GM19238 (cell line): ENCODE results near the gene SETD1A.
"Not testable (repeated sequence)": the region's sequence is repeated elsewhere in the genome, so short reads cannot be mapped to it uniquely, and the experiment has no call there.

Source experiments
- DNase-seq: peaks from one replicate; pipeline ENCODE4 v3.0.0; 2011; ENCODE audit warnings: low spot score; ENCODE audit not compliant: insufficient read length

The SETD1A gene

GRCh38 chr16:31016018-31016417, 58.5 kb downstream of the SETD1A start:
- DNase-seq = no peak

- DNase-seq = not testable (repeated sequence)
Observed at GRCh38 chr16:31017756-31018155, 60.2 kb downstream of the SETD1A start.

DNA sequence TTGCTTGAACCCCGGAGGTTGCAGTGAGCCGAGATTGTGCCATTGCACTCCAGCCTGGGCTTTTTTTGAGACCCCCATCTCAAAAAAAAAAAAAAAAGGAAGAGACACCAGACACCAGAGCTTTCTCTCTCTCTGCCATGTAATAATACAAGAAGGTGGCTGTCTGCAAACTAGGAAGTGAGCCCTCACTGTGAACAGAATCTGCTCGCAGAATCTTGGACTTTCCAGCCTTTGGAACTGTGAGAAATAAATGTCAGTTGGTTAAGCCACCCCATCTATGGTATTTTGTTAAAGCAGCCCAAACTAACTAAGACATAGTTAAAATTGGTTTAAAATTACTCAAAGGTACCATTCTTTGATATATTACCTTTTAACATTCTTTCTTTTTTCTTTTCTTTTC, 63.0 kb downstream of the SETD1A start:
- DNase-seq = no peak

DNA sequence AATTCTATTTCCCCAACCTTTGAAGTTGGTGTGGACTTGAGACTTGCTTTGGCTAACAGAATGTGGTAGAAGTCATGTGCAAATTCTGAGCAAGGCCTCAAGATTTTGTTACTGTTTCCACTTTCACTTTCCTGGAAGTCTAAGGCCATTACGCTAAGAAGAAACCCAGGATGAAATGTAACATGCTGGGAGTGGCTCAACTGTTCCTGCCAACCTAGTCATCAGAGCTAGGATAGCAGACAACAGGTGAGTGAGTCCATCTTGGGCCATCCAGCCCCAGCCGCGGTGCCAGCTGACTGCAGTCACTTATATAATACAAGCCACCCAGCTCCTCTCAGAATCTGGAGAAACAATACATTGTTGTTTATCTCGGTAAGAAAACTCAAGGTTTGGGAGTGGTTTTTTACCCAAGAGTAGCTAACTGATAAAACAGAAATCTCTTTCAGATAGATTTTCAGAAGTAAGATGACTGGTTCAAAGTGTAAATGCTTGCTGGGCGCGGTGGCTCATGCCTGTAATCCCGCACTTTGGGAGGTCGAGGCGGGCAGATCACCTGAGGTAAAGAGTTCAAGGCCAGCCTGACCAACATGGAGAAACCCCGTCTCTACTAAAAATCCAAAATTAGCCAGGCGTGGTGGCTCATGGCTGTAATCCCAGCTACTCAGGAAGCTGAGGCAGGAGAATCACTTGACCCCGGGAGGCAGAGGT, 65.1 kb downstream of the SETD1A start:
- no peak for DNase-seq

DNA sequence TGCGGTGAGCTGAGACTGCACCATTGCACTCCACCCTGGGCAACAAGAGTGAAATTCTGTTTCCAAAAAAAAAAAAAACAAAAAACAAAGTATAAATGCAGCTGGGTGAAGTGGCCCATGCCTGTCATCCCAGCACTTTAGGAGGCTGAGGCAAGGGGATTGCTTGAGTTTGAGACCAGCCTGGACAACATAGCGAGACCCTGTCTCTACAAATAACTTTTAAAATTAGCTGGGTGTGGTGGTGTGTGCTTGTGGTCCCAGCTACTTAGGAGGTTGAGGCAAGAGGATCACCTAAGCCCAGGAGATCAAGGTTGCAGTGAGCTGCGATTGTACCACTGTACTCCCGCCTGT, 65.7 kb downstream of the SETD1A start:
- no peak for DNase-seq

- DNase-seq = no peak
Observed at GRCh38 chr16:31023627-31024226, 66.2 kb downstream of the SETD1A start.

GRCh38 chr16:31025339-31025738, 67.8 kb downstream of the SETD1A start:
- DNase-seq = no peak

DNA sequence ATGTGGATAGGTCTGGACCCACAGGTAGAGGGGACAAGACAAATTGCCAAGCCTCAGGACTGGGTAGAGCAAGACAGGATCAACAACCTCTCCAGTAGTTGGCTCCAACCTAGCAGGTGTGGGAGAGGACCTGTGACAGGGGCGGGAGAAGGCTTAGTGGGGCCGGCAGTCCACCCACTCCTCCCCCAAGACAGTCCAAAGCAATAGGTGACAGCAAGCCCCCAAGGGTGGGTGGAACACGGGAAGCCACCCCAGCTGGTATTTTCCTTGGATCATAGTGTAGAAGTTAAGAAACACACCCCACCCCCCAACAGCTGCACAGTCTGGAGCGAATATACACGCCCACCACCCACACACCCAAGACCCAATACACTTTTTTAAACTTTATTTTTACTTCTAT, 71.7 kb downstream of the SETD1A start:
- DNase-seq = no peak

- no peak for DNase-seq
Observed at GRCh38 chr16:31031276-31031675, 73.7 kb downstream of the SETD1A start.

GRCh38 chr16:31032736-31033708, 75.5 kb downstream of the SETD1A start, which contains the start of gene STX4:
Gene STX4, plus strand, starts transcription at chr16:31033558. Its CDS starts 248 bp downstream, at chr16:31033806.
- peak; percentile 89 for DNase-seq

GRCh38 chr16:31033709-31034492, 76.3 kb downstream of the SETD1A start:
- peak; percentile 95 for DNase-seq
